NCI-H526 (cell line): ENCODE data around the gene VLDLR.
"Not testable (repeated sequence)": the region's sequence is repeated elsewhere in the genome, so short reads cannot be mapped to it uniquely, and the experiment has no call there.

Source experiments
- DNase-seq, 2 experiments: peaks; one replicate each; lab custom pipeline; 2025; lab: John Stamatoyannopoulos, UW

The VLDLR gene

DNA sequence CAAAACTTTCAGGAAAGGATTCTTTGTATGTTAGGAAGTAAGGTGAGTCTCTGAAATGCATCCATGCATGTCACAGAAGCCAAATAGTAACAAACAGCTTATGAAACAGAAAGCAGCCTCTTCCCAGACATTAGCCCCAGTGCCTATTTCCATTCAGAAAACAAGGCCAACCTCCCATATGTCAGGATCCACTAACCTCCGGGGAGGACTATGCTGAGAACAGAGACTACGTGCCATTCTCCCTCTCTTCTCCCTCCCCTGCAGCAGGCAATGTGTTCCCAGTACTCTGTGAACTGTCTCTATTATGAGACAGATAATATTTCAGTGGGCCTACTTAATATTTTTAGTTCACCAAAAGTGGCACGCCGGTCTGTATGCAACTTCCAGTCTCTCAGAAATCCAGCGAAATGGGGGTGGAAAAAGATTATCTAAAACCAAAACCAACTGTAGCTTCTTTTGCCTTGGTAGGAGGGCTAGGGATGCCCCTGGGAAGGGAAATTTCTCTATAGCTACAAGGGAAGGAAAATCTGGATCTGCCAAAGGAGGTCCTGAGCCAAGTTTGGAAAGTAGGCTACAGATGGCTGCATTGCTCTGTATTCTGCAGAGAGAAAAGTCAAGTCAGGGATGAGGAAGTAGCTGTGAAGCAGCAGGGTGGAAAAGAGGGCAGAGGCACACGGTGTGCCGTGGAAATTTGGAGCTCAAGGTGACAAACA lies 42.0 kb downstream of the VLDLR start:
- DNase-seq, result no peak

DNA sequence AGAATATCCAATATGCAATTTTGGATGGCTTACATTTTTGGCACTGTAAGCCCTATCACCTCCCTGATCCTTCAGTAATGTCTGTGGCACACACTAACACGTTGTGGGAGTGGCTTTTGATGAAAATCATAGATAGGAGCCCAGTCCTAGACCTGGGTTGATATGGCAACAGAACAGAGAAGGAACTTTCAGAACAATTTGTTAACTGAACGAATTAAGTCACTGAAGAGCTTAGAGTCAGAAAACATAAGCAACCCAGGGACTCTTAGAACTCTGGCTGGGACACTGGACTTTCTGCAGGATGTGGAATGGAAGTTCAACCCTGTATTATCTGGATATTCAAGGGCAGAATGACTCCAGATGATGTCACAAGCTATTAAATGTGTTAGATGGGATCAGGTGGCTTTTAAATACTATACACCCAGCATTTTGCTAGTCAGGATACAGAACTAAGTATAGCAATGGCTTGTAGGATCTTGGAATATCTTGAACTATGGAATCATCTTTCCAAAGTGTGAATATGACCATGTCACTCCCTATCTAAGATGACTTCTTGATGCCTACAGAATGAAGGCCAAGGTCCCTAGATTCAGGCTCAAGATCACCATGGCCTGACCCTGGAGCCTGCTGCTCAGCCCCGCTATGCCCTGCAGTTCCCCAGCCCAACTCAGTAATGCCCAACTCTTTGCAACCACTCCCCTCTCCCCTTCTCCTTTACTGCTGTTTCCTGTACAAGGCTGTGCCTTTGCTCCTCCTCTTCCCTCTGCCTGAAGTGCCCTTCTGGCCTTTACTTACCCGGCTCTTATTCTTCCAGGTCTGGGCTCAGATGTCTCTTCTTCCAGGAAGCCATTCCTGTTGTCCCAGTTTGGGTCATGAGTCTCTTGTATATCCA lies 42.8 kb downstream of the VLDLR start:
- DNase-seq, result no peak

DNA sequence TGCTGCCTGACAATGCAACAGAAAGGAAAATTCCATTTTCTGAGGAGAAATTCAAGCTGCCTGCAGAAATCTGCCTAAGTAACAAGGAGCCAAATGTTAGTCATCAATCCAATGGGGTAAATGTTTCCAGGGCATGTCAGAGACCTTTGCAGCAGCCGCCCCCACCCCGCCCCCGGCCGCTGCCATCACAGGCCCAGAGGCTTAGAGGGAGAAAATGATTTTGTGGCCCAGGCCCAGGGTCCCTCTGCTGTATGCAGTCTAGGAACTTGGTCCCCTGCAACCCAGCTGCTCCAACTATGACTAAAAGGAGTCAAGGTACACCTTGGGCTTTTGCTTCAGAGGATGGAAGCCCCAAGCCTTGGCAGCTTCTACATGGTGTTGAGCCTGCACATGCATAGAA lies 45.0 kb downstream of the VLDLR start:
- DNase-seq, result no peak

DNA sequence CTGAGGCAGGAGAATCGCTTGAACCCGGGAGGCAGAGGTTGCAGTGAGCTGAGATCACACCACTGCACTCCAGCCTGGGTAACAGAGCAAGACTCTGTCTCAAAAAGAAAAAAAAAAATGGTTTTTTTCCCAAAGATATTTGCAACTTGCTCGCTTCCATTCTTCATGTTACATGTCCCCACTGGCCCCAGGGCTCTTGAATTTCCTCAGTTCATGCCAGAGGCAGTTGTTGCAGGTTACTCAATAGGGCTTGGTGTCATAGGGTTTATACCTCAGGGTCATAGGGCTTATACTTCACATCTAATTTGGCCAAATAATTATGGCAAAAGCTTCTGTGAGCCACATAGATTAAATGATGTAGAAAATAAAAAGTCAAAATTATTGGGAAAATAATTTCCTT lies 51.6 kb downstream of the VLDLR start:
- no peak for DNase-seq

DNA sequence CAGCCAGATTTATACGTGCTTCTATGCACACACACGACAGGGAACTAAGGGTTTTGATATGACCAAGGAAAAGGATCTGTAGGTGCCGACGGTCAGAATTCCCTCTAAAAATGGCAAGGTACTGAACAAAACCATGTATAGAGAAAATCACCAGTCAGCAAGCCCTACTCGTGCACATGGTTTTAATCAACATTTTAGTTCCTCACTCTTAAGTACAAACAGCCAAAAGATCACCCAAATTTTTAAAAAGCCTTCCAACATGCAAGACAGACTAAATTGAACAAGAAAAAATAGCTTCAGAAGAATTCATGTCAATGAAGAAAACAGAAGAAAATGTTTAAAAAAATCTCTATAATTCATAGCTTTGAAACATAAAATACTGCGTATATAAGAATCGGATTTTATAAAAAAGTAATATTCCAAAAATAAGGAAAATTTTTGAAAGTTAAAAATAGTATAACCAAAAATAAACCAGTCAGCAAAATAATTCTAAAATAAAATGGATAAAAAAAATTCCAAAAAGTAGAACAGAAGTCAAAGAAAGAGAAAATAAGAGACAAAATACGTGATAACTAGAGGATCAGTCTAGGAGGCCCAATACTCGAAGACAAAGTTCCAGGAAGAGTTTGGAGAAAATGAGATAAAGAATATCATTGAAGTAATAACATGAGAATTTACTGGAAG lies 52.7 kb downstream of the VLDLR start:
- no peak for DNase-seq

DNA sequence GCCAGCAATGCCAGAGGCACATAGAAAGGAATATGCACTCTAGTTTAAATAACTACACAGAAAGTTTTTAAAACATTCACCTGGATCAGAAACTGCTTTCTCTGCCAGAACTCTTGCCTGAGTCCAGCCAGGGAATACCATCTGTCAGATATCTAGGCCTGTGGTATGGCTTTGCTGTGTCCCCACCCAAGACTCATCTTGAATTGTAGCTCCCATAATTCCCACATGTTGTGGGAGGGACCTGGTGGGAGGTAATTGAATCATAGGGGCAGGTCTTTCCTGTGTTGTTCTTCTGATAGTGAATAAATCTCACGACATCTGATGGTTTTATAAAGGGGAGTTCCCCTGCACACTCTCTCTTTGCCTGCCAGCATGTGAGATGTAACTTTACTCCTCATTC lies 54.2 kb downstream of the VLDLR start:
- no peak for DNase-seq

DNA sequence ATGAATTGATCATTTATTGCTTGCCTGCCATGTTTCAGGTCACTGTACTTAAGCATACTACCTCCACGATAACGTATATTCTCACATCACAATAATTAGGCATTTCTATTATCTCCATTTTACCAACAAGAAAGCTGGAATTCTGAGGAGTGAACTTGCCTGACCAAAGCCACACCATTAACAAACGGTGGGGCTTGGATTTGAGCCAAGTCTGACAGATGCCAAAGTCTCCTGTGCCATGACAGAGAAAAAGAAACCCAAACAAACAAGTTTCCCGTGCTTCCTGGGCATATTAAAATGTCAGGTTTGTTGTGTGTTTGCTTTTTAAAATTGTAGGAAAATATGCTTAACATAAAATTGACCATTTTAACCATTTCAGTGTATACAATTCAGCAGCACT lies 54.9 kb downstream of the VLDLR start:
- DNase-seq, result peak in 1 of 2 experiments; percentile 1

DNA sequence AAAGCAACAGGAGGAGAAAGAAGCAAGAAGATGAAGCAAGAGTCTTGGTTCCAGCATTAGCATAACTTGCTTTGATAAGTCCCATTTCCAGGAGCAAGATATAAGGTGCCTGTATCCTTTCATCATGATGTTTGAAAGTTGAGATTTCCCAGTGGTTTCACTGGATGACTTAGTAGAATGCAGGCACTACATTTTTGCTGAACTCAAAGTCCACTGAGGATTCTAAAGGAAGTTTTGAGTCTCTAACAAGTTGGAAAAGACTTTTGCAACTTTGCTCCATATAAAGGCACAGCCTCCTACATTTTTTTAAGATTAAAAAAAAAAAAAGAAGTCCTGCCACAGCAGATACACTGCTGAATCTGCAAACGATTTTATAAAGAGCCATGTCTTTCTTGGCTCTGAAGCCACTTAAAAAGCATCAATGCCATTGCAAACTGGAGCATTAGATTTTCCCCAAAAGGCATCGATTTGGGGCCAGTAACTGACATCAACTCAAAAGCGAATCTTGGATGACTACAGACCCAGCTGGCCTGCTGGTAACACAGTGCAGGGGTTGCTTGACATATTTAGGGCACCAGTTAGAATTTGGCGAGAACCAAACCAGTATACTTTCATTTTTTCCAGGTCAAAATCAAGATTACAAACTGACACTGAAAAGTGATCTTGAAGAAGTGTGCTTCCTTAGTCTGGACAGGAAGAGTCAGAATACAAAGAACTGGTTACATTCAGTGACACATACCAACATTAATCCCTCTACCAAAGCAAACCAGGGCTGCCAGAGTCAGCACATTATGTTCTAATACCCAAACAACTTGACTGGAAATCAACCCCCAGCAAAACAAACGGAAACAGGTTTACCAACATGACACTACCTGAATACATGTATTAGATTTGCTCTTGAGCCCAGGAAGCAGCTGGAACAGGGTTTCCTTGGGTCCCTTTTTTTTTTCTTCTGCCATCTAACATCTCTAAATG lies 56.6 kb downstream of the VLDLR start:
- no peak for DNase-seq

DNA sequence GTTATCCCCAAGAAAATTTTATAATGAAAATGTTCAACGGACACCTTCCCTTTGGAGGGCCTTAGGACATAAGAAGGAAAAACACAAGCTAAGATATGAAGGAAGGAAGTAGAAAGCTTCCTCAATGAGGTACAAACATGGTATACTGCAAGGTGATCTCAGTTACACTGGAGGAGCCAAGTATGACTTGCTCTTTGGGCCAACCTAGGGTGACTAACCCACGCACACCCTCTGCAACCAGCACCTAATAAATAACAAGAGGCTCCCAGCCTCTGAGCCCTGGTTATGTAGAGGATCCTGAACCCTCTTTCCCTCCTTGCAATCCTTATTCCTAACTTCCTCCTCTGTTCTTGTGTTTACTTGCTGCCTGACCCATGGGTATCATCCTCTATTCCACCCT lies 57.4 kb downstream of the VLDLR start:
- DNase-seq, result no peak

DNA sequence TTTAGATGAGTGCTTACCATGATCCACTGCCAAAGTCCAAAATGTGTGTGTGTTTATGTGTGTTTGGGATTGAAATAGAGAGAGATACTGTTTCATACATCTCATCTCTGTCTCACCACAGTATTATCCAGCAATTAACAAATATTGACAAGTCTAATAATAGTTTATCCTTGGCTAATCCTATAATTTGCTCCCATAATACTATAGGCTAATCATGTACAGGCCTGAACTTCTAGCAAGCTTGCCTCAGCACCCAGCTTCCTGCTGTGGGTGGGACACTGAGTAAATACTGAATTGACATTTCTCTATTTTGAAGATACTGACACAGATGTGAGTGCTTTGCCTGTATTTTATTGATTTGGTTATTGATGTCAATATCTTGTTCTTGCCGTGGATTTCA lies 60.4 kb downstream of the VLDLR start:
- DNase-seq, result no peak

DNA sequence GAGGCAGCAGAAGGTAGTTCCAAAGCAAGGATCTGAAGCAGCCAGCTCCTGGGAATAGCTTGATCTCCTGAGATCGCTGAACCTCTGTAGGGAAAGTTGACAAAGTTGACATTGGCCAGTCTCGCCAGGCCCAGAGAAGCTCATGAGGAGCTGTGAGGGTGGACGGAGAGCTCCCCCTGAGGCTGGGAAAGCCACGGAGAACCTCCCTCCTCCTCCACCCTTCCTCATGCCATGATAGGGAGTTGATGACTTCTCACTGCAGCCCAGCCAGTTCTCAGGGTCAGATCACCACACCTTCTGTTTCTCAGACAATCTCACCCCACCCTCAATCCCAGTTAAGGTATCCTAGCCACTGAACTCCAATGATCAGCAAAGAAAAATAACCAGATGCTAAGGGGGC lies 65.3 kb downstream of the VLDLR start:
- no peak for DNase-seq

DNA sequence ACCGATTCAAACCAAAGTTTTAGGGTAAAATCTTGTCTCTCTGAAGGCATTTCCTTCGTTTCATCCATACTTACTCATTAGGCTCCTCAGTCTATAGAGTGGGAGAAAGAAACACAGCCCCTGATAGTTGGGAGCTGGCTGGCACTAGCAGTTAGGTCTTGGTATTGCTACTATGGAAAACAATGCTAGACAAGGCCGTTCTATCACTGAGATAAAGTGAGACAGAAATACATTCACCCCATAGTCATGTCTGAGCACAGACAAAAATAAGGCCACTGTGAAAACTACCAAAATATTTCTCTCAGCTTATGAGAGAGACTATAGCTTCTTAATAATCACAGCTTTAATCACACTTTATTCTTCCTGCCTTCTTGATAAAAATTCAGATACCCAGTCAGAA lies 67.0 kb downstream of the VLDLR start:
- no peak for DNase-seq

DNA sequence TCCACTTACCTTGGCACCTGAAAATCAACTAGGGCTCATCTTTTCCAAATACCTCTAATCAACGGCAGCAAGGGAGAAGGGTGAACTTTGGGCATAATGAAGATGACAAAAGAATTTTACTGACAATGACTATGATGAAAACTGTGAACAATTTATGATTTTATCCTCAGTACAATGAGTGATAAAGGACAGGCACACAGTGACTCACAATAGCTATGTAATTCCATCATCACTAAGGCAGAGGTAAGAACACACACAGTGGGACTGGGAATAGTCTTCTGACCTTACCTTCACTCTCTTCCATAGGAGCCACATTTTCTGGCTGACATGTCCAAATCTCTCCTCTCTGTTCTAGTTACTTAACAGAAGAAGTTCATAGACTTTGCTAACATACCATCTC lies 69.6 kb downstream of the VLDLR start:
- DNase-seq, result no peak

DNA sequence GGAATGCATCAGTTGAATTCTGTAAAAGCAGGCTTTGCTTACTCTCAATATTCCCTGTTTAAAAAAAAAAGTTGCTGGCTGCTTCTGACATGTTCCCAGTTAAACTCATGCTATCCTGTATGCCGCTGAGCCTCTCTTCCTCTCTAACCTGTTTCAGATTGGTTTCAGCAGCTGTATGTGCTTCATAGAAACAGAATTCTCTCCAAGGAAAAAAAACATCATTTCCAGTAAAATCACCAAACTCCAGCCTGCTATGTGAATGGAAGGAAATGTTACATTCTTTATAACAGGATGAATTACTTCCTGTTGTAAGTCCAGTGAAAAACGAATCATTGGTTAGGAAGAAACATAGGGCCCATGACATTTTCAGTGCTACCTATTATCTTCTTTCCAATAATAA lies 70.0 kb downstream of the VLDLR start:
- DNase-seq, result no peak

DNA sequence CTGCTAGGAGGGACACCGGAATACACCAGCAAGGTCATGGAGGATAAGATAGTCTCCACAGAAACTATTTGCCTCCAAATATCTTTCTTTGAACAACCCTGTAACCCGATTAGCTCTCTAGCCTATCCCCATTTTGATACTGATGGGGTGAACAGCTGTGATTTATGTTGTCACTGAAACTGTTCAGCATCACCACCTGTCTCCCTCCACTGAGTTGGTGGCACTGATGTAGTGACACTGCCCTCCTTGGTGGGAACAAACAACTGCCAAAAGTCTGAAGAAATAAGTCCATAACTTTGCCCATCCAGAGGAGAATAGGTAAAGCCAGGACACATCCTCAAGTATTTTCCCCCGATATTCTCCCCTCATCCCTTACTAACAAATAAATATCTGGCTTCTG lies 71.5 kb downstream of the VLDLR start:
- no peak for DNase-seq

DNA sequence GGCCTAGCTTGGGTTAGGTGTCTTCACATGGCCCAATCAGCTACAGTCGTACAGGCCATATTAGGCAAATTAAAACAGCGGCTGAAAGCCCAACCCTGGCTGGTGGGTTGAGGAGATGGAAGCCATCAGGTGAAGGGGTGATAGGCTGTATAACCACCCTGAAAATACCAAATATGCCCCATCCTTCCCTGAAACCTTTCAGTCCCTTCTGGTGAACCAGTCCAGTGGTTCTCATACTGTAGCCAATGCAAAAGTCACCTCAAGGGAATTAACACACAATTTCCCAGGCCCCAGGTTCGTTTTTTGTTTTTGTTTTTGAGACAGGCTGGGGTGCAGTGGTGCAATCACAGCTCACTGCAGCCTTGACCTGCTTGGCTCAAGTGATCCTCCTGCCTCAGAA lies 75.9 kb downstream of the VLDLR start:
- DNase-seq, result no peak

DNA sequence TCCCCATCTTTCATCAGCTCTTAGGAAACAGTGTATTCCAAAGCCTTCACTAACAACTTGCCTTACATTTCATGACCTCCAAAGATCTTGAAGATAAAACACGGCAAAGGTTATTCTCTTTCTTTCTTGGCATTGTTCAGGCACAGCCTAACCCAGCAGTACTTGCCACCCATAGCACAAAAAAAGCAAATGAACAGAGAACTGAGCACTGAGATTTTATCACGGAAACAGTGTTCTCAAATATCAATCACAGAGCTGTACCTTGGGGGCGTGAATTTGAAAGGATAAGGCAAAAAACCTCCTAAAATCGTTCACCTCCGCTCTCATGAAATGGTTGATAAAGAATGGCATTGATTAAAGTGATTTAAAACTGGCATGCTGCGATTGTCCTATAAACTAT lies 78.8 kb downstream of the VLDLR start:
- no peak for DNase-seq

DNA sequence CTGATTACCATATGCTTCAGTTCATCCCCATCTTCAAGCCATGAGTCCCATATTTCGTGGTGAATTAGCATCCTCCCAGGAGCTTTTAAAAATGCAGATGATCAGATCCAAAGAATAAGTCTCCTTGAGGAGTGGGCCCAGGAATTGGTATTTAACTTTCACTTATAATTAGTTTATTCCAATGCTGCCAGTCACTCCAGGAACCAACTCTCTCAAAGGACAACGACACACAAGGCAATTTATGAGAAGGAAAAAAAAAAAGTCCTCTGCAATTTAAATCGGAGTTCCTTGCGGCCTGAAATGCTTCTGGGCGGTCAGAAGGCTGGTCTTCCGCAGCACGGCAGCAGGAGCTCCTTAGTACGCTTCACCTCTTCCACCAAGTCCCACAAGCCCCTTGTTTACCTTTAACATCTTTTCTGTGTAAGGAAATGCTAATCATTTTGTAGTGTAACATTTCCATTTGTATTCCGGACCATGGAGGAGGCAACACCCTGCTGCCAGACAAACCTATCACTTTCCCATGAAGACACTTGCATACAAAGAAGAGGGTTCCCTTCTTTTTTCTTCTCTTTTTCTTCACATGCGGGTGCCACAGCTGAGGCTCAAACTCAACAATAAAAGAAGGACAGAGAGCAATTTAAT lies 79.4 kb downstream of the VLDLR start:
- no peak for DNase-seq

DNA sequence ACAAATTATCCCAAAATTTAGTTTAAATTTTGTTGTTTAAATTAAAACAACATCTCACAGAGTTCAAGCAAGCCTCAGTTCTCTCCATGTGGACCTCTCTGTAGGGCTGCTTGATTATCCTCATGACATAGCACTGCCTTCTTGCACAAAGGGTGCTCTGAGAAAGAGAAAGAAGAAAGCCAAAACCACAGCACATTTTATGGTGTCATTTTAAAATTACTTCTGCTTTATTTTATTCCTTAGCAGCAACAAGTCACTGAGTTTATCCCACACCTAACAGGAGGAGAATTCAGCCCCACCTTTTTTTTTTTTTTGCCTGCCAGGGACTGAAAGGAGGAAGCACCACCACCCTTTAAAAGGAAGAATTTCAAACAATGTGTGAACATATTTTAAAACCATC lies 82.9 kb downstream of the VLDLR start:
- no peak for DNase-seq

DNA sequence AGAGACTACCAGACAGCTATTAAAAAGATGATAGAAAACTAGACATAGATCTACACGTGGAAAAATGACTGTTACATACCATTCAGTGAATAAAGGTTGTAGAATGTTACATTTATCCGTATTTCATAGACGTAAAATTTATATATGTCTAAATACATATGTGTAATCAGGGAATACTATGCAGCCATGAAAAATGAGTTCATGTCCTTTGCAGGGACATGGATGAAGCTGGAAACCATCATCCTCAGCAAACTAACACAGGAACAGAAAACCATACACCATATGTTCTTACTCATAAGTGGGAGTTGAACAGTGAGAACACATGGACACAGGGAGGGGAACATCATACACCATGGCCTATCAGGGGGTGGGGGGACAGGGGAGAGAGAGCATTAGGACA lies 85.7 kb downstream of the VLDLR start:
- not testable (repeated sequence) for DNase-seq
